RCC 7860 (cell line): Measurements from ENCODE around the gene TBC1D13.
"Not testable (repeated sequence)": the region's sequence is repeated elsewhere in the genome, so short reads cannot be mapped to it uniquely, and the experiment has no call there.

Source experiments
- DNase-seq: peaks from one replicate; pipeline ENCODE4 v3.0.0-alpha.2; 2015; ENCODE audit warnings: low spot score
- FAIRE-seq: peaks from 2 replicates; lab custom pipeline; 2012; peaks lifted over from hg19 to GRCh38; lab: Jason Lieb, UNC

Gene TBC1D13

GRCh38 chr9:128782669-128783068, 4.4 kb upstream of the TBC1D13 start:
- FAIRE-seq (no peak), DNase-seq (no peak)

- FAIRE-seq, result no peak
Measured at GRCh38 chr9:128785427-128785826, 1.6 kb upstream of the TBC1D13 start.

GRCh38 chr9:128787659-128788058, 606 bp downstream of the TBC1D13 start:
- FAIRE-seq, result no peak

More at GRCh38 chr9:128785427-128785826, 1.6 kb upstream of the TBC1D13 start:
- no peak for DNase-seq

GRCh38 chr9:128788445-128788844, 1.4 kb downstream of the TBC1D13 start:
- FAIRE-seq (no peak), DNase-seq (no peak)

More at GRCh38 chr9:128787659-128788058, 606 bp downstream of the TBC1D13 start:
- no peak for DNase-seq

- FAIRE-seq, result no peak
- no peak for DNase-seq
Measured at GRCh38 chr9:128790536-128790935, 3.5 kb downstream of the TBC1D13 start.

GRCh38 chr9:128792134-128792533, 5.1 kb downstream of the TBC1D13 start:
- no peak for FAIRE-seq
- DNase-seq, result no peak

- DNase-seq, result no peak
- no peak for FAIRE-seq
Measured at GRCh38 chr9:128792978-128793686, 6.1 kb downstream of the TBC1D13 start.

- DNase-seq, FAIRE-seq: not testable (repeated sequence)
Measured at GRCh38 chr9:128794961-128795360, 7.9 kb downstream of the TBC1D13 start.

GRCh38 chr9:128798896-128799295, 11.8 kb downstream of the TBC1D13 start:
- FAIRE-seq (no peak), DNase-seq (no peak)

GRCh38 chr9:128800061-128800460, 13.0 kb downstream of the TBC1D13 start:
- DNase-seq (no peak), FAIRE-seq (no peak)

- DNase-seq, result no peak
- no peak for FAIRE-seq
Measured at GRCh38 chr9:128802482-128802881, 15.4 kb downstream of the TBC1D13 start.

GRCh38 chr9:128805661-128806060, 18.6 kb downstream of the TBC1D13 start:
- no peak for FAIRE-seq

GRCh38 chr9:128807827-128808226, 20.8 kb downstream of the TBC1D13 start:
- no peak for DNase-seq
- FAIRE-seq, result no peak

More at GRCh38 chr9:128805661-128806060, 18.6 kb downstream of the TBC1D13 start:
- DNase-seq, result no peak

GRCh38 chr9:128808543-128808942, 21.5 kb downstream of the TBC1D13 start:
- FAIRE-seq (no peak), DNase-seq (no peak)

GRCh38 chr9:128809036-128809599, 22.1 kb downstream of the TBC1D13 start:
- FAIRE-seq (no peak), DNase-seq (no peak)

- FAIRE-seq (no peak), DNase-seq (no peak)
Measured at GRCh38 chr9:128809831-128810230, 22.8 kb downstream of the TBC1D13 start.

GRCh38 chr9:128810873-128811272, 23.8 kb downstream of the TBC1D13 start:
- DNase-seq, result no peak

GRCh38 chr9:128818099-128818838, 31.2 kb downstream of the TBC1D13 start, which contains the start of gene ENDOG:
ENDOG (plus strand) TSS chr9:128818500; CDS start chr9:128818685, 185 bp downstream.
- FAIRE-seq, result peak; percentile 81
- peak; percentile 92 for DNase-seq

More at GRCh38 chr9:128810873-128811272, 23.8 kb downstream of the TBC1D13 start:
- no peak for FAIRE-seq

GRCh38 chr9:128818839-128819715, 32.0 kb downstream of the TBC1D13 start:
- DNase-seq (peak; percentile 16), FAIRE-seq (no peak)
